Measurements from ENCODE around the gene EIF2S1.

DNA sequence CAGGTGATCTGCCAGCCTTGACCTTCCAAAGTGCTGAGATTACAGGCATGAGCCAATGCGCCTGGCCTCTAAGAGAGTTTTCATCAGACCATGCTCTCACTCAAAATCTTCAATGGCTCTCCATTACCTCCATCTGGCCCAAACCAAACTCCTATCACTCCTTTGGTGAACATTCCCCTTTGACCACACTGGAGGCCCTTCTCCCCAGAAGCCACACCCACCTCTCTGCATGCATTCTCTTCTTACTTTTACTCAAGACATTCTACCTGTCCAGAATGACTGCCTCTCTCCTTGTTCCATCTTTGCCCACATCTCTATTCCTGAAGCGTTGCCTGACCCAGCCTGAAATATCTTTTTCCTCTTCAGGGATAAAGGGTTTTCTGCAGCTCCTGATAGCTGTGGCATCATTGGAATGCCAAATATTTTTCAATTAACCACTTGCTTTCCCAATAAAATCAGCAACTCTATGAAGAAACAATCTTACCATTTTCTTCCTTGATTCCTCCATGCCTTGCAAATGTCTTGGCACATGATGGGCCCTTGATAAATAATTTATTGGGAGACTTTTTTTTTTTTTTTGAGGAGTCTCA lies 36.3 kb downstream of the EIF2S1 start:
- TF ChIP-seq, protein P1, sequence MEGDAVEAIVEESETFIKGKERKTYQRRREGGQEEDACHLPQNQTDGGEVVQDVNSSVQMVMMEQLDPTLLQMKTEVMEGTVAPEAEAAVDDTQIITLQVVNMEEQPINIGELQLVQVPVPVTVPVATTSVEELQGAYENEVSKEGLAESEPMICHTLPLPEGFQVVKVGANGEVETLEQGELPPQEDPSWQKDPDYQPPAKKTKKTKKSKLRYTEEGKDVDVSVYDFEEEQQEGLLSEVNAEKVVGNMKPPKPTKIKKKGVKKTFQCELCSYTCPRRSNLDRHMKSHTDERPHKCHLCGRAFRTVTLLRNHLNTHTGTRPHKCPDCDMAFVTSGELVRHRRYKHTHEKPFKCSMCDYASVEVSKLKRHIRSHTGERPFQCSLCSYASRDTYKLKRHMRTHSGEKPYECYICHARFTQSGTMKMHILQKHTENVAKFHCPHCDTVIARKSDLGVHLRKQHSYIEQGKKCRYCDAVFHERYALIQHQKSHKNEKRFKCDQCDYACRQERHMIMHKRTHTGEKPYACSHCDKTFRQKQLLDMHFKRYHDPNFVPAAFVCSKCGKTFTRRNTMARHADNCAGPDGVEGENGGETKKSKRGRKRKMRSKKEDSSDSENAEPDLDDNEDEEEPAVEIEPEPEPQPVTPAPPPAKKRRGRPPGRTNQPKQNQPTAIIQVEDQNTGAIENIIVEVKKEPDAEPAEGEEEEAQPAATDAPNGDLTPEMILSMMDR (IDR thresholded peaks at IDR 0.05 in 8 of 11, conservative IDR thresholded peaks at IDR 0.05 in 3 of 11): no peak
- TF ChIP-seq POLR2AphosphoS5 (IDR thresholded peaks at IDR 0.05): no peak
- TF ChIP-seq POLR2A (IDR thresholded peaks at IDR 0.05): no peak

Measured in spleen (tissue), 7 donors.